ENCODE data around the gene APLNR.

The APLNR gene

DNA sequence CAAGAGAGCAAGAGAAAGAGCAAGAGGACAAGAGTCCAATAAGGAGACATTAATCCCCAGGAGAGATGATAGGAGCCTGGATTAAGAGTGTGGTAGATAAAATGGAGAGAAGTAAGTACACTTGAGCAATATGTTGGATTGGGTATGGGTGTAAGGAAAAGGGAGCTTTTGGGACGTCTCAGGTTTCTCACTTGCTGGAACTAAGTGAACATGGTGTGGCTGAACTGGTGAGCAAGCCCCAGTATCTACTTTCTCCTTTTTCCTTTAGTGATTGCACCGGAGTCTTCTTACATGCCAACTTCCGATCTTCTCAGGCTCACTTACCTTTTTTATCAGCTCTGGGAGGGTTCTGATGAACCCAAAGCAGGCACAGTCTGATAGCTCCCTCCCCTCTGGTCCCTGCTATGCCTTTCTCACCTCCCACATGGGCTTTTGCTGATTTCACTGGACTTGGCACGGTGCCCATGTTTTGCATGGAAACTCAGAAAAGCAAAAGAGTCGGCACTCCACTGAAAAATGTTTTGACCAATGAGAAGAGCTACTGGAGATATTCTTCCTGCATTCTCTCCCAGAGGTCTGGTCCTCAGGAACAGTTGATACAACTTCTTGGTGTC, 14.5 kb upstream of the APLNR start:
- no peak for DNase-seq (ENCODE audit: low read depth in 2 of 2)

DNA sequence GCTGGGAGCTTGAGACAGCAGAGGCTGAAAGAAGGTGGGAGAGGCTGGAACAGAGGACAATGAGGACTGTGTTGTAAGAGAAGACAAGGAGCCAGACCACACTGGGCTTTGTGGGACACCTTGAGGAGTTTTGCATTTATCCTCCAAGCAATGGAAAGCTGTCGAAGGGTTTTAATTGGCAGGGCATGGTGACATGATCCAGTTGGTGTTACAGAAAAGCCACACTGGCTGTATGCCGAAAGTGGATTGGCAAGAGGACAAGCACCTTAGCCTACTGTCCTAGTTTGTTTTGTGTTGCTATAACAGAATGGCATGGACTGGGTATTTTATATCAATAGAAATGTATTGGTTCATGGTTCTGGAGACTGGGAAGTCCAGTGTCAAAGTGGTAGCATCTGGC, 14.0 kb upstream of the APLNR start:
- no peak for DNase-seq (ENCODE audit: low read depth in 2 of 2)

DNA sequence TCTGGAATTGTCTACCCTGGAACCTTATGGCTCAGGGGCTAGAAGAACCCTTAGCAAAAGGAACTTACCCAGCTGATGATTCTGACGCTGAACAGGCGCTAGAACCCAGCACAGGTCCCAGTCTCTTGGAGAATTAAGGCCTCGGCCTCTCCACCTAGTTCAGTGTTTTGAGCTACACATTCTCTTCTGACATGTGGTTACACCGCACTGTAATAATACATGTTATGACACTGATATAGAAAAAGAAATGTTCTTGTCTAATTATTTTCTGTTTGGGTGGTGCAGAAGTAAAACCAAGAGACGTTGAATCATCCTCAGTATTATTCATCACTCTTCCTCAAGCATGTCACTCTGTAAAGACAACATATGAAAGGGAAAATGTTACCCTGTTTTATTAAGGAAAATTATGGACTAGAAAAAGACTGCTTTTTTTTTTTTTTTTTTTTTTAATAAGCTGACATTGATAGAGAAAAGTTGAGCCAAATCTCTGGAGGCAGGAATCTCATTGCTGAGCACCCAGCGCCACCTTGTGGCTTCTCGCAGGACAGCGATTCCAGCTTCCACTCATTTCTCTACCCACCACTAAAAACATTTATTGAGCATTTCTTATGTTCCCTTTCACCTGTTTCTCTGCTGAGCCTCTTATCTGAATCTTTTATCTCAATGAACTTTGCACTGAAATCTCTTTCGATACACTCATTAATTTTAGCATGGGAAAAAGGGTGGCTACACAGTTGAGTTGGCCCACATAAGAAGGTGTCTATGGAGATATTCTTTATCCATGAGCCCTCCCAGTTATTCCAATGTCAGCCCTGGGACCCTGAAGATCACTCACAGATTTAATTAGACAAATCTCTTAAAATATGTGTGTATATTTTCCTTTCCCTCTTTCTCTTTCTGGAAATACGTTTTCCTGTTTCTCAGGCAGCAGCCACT, 12.6 kb upstream of the APLNR start:
- DNase-seq (ENCODE audit: low read depth in 2 of 2) = no peak

DNA sequence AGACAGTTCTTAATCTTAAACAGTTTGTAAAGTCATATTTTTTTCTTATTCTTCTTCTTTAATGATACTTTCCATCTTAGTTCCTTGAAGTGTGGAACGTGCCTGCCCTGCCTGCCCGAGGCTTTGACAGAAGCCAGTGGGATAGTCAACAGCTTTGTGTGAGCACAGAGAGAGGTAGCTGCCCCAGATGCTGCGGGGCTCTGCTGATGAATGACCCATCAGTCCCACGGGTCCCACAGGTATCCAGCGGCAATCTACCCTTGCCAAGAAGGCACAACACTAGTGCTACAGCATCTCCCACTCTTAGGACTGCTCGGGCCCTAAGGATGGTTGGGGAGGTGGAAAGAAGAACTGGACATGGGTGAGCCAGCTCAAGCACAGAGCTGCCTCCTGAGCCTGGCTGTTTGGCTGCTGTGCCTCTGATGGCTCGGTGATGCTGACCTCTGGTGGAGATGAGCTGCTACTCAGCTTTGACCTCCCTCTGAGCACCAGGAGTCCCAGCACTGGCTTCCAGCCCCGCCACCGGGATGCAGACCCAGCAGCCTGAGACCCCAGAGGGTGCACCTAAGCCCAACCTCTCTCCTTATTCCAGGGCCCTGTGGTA, 11.8 kb upstream of the APLNR start:
- DNase-seq (ENCODE audit: low read depth in 2 of 2) = no peak

DNA sequence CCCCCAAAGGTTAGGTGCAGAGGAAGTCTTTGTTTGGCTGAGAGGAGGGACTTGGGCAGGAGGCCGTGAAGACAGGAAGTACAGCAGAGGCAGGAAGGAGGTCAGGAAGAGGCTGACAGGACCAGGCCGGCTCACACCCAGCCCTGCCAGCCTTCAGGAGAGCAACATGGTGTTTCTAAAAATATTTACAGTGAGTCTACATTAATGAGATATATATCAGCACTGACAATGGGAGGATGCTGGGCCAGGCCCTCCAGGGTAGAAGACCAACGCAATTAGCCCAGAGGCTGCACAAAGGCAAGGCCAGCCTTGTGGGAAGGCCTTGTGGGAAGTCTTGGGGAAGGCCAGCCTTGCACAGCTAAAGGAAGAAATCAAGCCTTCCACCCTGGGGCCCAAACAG, 7.9 kb upstream of the APLNR start:
- DNase-seq (ENCODE audit: low read depth in 2 of 2) = no peak

DNA sequence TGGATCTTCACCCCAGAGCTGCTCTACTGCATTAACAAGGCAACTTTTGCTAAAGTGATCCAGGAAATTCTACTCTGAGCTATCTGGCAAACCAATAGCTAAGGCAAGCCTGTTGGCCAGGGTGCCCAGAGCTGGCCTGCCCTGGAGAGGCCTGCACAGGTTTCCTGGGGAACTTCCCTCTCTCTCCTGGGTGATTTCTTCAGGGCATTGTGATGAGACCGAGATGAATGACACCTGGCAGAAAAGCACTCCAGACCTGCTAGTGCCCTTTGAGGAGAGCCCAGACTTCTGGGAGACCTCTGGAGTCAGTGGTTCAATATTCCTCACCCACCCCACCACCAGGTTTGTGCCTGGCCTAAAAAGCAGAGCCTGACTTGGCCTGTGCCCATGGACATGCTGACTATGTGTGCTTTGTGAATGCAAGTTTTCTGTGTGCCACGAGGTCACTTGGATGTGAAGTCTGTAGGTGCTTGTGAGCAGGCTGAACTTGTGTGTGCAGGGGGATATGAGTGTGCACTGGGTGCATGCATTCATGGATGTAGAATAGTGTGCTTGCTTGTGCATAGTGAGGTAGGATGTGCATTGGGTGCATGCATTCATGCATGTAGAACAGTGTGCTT, 4.4 kb upstream of the APLNR start:
- no peak for DNase-seq (ENCODE audit: low read depth in 2 of 2)

DNA sequence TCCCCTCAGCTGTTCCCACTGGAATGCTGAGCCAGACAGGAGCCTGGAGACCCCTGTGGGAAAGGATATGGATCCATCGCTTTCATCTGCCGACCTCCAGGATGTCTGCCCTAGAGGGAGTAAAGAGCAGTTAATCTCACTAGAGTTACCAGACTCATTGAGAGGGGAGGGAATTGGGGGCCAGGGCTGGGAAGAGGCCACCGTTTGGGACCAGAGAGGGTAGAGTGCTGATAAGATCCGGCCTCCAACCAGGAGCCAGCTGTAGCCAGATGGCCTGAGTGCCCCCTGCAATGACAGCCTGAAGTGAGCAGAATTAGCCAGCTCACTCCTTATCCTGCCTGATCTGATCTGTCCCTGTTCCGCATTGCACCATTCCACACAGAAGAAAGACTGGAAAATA, 3.7 kb upstream of the APLNR start:
- DNase-seq (ENCODE audit: low read depth in 2 of 2) = no peak

DNA sequence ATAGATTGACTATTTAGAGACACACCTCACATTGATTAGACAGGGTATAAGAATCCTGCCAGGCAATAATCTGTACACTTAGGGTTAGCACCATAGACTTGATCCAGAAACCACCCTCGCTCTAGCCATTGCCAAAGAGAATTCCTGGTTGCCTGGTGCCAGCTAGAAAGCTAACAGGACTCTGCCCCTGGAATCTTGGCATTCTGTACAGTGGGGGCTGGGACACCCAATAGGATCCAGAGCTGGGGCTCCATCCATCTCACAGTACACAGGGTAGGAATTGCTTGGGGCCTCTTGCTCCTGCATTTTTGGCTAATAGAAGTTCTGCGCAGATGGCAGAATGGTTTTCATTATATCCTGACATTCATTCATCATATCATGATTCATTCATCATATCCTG, 3.0 kb upstream of the APLNR start:
- no peak for DNase-seq (ENCODE audit: low read depth in 2 of 2)

DNA sequence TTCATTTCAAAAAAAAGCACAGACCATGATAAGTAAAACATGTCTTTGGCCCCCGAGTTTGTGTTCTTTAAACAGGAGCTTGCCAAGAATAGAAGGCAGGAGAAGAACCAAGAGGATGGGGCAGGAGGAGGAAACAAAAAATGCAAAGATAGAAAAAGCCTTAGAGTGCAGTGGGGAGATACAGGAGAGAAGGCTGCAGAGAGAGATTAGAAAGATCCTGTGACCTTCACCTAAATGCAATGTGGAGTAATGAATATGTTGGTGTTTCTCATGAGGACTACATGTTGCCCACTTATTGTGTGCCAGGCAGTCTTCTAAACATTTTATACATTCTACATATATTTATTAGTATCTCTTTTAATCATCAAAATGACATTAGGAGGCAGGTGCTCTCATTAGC, 2.3 kb upstream of the APLNR start:
- no peak for DNase-seq (ENCODE audit: low read depth in 2 of 2)

DNA sequence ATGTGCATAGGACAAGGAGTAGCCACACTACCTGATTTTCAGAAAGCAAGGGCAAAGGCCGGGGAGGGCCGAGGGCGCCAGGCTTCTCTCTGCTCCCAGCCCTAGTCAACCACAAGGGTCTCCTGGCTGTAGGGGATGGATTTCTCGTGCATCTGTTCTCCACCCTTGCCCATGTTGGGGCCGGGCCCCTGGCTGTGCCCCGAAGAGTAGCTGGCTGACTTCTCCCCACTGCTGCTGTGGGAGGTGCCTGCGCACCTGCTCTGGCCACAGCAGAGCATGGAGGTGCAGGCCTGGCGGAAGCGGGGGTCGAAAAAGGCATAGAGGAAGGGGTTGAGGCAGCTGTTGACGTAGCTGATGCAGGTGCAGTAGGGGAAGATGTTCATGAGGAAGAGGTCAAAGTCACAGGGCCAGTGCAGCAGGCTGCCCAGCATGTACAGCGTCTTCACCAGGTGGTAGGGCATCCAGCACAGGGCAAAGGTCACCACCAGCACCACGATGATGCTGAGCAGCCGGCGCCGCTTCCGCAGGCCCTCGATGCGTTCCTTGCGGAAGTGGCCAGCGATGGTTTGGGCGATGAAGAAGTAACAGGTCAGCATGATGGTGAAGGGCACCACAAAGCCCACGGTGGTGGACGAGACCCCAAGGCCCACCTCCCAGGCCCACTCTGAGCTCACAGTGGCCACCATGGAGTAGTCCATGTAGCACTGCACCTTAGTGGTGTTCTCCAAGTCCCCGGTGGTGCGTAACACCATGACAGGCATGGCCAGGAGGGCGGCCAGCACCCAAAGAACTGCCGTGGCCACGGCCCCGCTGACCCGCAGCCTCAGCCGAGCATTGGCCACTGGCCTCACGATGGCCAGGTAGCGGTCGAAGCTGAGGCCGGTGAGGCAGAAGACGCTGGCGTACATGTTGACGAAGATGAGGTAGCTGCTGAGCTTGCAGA, 1.0 kb downstream of the APLNR start:
- DNase-seq (ENCODE audit: low read depth in 2 of 2) = no peak

DNA sequence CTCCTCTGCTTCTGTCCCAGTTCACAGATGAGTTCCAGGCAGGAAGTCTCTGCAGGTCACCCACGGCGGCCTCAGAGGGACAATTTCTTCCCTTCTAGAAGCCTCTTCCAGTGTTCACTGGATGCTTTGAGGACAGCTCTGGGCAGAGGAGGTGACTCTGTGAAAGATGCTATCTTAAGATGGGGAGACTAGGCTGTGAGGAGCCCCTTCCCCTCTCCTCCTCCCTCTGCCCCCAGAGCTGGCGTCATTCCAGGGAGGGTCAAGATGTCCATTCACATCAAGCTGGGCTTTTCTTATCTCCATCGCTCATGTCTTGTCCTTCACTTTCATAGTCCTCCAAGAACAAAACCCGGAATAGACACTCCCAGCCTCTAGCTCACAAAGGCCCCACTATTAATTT, 3.3 kb downstream of the APLNR start:
- DNase-seq (ENCODE audit: low read depth in 2 of 2) = no peak

DNA sequence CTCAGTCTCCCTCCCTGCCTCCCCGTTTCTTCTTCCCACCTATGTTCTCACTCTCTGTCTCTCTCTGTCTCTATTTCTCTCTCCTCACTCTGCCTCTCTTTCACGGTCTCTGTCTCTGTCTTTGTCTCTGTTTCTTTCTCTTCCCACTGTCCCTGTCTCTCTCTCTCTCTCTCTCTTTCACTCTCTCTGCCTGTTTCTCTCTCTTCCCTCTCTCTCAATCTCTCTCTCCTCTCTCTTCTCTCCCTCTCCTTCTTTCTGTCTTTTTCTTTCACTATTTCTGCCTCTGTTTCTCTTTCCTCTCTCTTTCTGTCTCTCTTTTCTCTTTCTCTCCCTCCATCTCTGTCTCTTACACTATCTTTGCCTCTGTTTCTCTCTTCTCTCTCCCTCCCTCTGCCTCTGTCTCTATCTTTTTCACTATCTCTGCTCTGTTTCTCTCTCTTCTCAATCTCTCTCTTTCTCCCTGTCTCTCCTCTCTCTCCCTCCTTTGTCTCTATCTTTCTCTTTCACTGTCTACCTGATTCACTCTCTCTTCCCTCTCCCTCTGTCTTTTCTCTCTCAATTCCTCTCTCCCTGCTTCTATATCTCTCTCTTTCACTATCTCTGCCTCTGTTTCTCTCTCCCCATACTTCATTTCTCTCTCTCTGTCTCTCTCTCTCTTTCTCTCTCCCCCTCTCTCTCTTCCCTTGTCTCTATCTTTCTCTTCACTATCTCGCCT, 5.4 kb downstream of the APLNR start:
- no peak for DNase-seq (ENCODE audit: low read depth in 2 of 2)

DNA sequence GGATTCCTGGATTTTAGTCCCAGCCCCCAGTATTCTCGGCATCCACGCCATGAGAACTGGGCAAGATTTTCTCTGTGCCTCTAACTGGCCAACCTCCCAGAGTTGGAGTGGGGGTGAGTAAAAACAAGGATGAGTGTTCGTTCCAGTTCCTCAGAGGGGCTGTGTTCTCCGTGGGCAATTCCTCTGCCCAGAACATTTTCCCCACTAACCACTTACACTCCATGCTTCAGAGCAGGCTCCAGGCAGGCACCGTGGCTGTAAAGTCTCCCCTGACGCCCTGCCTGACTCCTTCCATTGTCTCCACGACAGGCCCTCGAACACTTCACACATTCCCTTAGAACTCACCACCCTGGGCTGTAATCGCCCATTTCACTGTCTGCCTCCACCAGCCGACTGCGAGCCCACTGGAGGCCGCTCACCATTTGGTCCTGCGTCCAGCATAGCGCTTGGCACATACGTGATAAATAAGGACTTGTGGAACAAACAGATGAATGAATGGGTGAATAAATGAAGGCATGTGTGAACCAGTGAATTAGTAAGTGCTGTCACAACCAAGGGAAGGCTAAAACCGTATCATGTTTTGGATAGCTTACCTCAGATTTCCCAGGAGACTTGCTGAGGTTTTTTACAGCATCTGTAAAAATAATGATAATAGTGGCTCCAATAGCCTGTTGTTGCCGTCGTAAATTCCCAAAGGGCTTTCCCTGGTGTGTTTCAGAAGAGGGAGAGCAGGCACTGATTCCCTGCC, 6.1 kb downstream of the APLNR start:
- no peak for DNase-seq (ENCODE audit: low read depth in 2 of 2)

DNA sequence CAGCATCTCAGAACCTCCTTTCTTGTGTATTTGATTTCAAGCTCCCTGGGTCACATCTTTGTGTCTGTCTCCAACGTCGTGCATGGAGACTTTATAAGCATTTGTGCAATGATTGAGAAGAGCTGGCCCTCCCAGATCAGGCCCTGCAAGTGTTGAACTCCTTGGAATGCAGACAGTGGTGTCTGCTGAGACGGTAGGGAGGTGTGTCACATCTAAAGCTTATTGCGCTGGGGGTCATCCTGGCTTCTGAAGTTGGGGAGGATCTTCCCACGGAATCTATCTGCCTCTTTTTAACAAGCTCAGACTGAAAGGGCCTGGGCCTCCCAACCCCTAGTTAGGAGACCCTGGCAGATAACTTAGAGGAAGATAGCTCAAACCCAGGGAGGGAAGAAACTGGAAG, 6.7 kb downstream of the APLNR start:
- DNase-seq (ENCODE audit: low read depth in 2 of 2) = no peak

DNA sequence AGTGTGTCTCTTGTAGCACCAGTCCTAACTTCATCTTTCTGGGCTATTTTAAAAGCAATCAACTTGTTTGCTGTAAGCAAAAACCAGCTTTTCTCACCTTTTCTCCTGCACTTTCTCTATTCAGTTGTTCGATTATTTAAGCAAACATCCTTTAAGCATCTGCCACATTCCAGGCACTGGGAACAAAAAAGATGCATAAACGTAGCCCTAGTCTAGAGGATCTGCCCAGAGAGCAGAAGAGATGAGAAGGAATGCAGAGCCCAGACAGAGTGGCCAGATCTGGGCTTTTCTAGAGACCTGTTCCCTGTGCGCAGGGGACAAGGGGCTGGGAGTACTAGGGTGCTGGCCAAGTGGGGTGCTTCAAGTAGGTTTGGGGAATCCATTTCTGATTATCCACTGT, 8.4 kb downstream of the APLNR start:
- no peak for DNase-seq (ENCODE audit: low read depth in 2 of 2)

DNA sequence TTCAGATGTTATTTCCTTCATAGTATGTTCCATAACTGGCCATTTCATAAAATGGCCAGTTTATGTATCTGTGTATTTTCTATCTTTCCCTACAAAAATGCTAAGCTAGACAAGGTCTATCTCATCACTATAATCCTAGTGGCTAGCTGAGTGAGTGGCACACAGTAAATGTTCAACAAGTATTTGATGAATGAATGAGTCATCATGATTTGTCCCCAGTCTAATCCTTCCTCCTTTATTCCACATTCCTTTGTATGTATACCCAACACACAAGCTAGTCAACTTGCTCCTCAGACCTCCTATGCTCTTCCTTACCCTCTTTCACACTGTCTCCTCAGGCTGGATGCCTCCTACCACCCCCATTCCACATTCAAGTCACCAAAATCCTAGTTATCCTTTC, 12.5 kb downstream of the APLNR start:
- no peak for DNase-seq (ENCODE audit: low read depth in 2 of 2)

DNA sequence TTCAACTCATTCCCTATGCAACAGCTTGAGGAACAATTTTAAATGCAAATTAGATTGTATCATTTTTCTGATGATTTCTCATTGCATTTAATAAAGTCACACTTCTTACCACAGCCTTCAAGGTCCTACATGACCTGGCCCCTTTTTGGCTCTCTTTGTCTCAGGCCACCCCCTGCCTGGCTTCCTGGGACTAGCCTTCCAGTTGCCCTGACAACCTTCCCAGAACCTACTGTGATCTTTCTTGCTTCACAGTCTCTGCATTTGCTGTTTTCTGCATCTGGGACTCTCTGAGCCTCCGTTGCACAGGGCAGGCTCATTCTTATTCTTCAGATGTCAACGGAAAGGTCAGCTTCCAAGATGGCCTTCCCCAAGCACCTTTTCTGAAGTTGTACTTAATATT, 12.9 kb downstream of the APLNR start:
- no peak for DNase-seq (ENCODE audit: low read depth in 2 of 2)

DNA sequence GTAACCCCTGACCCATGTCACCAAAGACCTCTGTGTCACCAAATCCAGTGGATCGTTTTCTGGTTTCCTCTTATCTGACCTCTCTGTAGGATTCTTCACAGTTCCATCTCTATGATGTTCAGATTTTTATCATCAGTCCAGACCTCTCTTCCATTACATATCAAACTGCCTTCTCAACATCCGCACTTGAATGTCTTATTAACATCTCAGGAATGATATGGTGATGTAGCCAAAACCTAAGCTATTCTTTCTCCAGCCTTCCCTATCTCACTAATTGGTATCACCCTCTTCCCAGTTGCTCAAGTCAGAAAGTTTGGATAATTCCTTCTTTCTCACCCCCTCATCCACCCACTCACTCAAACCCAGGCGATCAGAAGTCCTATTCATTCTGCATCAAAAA, 13.4 kb downstream of the APLNR start:
- no peak for DNase-seq (ENCODE audit: low read depth in 2 of 2)

DNA sequence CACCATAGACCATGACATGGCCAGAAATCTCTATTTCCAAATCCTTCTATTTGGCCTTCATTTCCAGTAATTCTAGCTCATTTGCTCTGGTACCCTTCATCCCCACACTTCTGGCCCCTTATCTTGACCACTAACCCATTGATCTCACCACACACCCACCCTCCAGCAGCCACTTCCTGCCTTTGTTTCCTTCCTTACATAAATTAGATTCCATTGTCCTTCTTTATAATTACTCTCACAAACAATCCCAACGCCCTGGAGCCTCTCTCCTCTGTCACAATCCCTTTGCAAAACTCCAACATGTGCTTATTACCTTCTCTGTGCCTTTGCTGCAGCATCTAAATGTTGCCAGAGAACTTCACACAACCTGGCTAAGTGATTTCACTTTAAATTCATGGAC, 14.8 kb downstream of the APLNR start:
- no peak for DNase-seq (ENCODE audit: low read depth in 2 of 2)

DNA sequence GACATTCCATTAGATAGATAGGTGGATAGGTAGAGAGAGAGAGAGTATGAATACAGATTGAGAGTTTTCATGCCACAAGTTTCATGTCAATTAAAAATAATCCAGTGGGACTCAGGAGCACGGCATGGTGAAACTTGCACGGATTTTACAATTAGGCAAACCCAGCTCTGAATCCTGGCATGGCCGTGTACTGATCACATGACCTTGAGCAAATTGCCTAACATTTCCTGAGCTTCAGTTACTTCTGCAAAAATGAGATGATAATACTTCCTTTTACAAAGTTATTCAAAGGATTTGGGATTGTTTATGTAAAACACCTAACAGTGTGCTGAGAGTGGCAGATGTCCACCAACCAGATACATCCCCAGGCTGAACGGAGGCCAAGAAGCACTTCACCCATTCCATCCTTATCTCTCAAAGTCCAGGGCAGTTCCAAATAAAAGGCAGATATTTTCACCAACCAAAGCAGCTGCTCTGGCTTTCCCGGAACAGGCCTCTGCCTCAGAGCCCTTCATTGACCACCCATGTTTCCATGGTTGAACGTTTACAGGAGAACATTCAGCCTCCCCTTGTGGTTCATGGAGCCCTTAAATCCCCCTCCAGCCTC, 17.9 kb downstream of the APLNR start:
- DNase-seq (ENCODE audit: low read depth in 2 of 2) = no peak

Data from activated CD8-positive, alpha-beta memory T cell treated with anti-CD3 and anti-CD28 coated beads for 4 hours (primary cell).